HepG2 (cell line): ENCODE measurements around the gene AFF4. TPM values are rescaled to one million over a fixed set of nuclear protein-coding genes. Genes with fewer than 3 reads are reported as not detected.

Experiments used
- ARID4A ChIP-seq: sonication (generic); formaldehyde crosslinking; IDR thresholded peaks from 2 replicates; pipeline ENCODE4 v1.5.0; 2020; ENCODE audit warnings: mild to moderate bottlenecking, missing genetic modification reagents, borderline replicate concordance
- ATF1 ChIP-seq: IDR thresholded peaks from 2 replicates; pipeline ENCODE4 v1.6.1; 2016; ENCODE audit warnings: mild to moderate bottlenecking, control low read depth
- CBX5 ChIP-seq: sonication (generic); formaldehyde crosslinking; IDR thresholded peaks from 2 replicates; pipeline ENCODE4 v1.4.0; 2020; ENCODE audit warnings: missing genetic modification reagents, borderline replicate concordance
- E2F2 ChIP-seq: sonication (generic); formaldehyde crosslinking; IDR thresholded peaks from 2 replicates; pipeline ENCODE4 v1.4.0; 2020; ENCODE audit warnings: missing genetic modification reagents, borderline replicate concordance
- HNRNPK ChIP-seq: fragments of 200-400 bp; formaldehyde crosslinking; IDR thresholded peaks from 2 replicates; pipeline ENCODE4 v1.6.1; 2018; ENCODE audit warnings: low read length, low read depth, moderate library complexity, mild to moderate bottlenecking; ENCODE audit not compliant: poor library complexity, severe bottlenecking
- IRF2 ChIP-seq: IDR thresholded peaks from 2 replicates; pipeline ENCODE4 v1.6.1; 2018; ENCODE audit warnings: missing genetic modification reagents, missing compliant biosample characterization
- KAT2B ChIP-seq: fragments of 150-350 bp; IDR thresholded peaks from 2 replicates; pipeline ENCODE4 v1.6.1; 2014; ENCODE audit warnings: low read depth, low read length, borderline replicate concordance
- MAFG ChIP-seq: sonication (generic); formaldehyde crosslinking; IDR thresholded peaks from 2 replicates; pipeline ENCODE4 v1.5.1; 2020; ENCODE audit warnings: mild to moderate bottlenecking, missing genetic modification reagents
- MED1 ChIP-seq: sonication (generic); formaldehyde crosslinking; IDR thresholded peaks from 2 replicates; pipeline ENCODE4 v1.4.0; 2020; ENCODE audit warnings: missing genetic modification reagents
- MED13 ChIP-seq: sonication (generic); formaldehyde crosslinking; IDR thresholded peaks from 2 replicates; pipeline ENCODE4 v1.5.0; 2020; ENCODE audit warnings: missing genetic modification reagents
- NFKB2 ChIP-seq: sonication (generic); formaldehyde crosslinking; IDR thresholded peaks from 2 replicates; pipeline ENCODE4 v1.4.0; 2020; ENCODE audit warnings: missing genetic modification reagents, borderline replicate concordance
- NR2F2 ChIP-seq: IDR thresholded peaks from 2 replicates; pipeline ENCODE4 v1.6.1; 2012; ENCODE audit warnings: low read depth, inconsistent platforms, borderline replicate concordance
- PITX1 ChIP-seq: sonication (generic); formaldehyde crosslinking; IDR thresholded peaks from 2 replicates; pipeline ENCODE4 v1.5.1; 2020; ENCODE audit warnings: mild to moderate bottlenecking, missing genetic modification reagents
- POLR2A ChIP-seq, 2 experiments: IDR thresholded peaks; 2 replicates each; pipeline ENCODE4 v1.6.1; 2011; ENCODE audit warnings: low read depth in 2 of 2, low read length in 2 of 2, mild to moderate bottlenecking in 1 of 2, moderate library complexity in 1 of 2; ENCODE audit not compliant: insufficient read depth in 1 of 2
- THYN1 ChIP-seq: sonication (generic); formaldehyde crosslinking; IDR thresholded peaks from 2 replicates; pipeline ENCODE4 v1.8.1; 2023; ENCODE audit warnings: low read depth, mild to moderate bottlenecking, moderate library complexity, missing genetic modification reagents, borderline replicate concordance
- YEATS4 ChIP-seq: sonication (generic); formaldehyde crosslinking; IDR thresholded peaks from 2 replicates; pipeline ENCODE4 v1.4.0; 2020; ENCODE audit warnings: missing genetic modification reagents, borderline replicate concordance
- ZBTB3 ChIP-seq: sonication (generic); formaldehyde crosslinking; IDR thresholded peaks from 2 replicates; pipeline ENCODE4 v1.4.0; 2020; ENCODE audit warnings: low read depth, mild to moderate bottlenecking, moderate library complexity, missing genetic modification reagents, borderline replicate concordance
- ZKSCAN5 ChIP-seq: sonication (generic); formaldehyde crosslinking; IDR thresholded peaks from 2 replicates; pipeline ENCODE4 v1.5.1; 2020; ENCODE audit warnings: mild to moderate bottlenecking, missing genetic modification reagents
- ZNF280B ChIP-seq: sonication (generic); formaldehyde crosslinking; IDR thresholded peaks from 2 replicates; pipeline ENCODE4 v1.5.0; 2020; ENCODE audit warnings: missing genetic modification reagents, mild to moderate bottlenecking, borderline replicate concordance
- ZNF431 ChIP-seq: sonication (generic); formaldehyde crosslinking; IDR thresholded peaks from 2 replicates; pipeline ENCODE4 v1.9.0; 2022; ENCODE audit warnings: missing genetic modification reagents, low read depth, mild to moderate bottlenecking, borderline replicate concordance
- ZNF496 ChIP-seq: sonication (generic); formaldehyde crosslinking; IDR thresholded peaks from 2 replicates; pipeline ENCODE4 v1.8.1; 2023; ENCODE audit warnings: mild to moderate bottlenecking, moderate library complexity, missing genetic modification reagents; ENCODE audit not compliant: insufficient replicate concordance
- ZNF652 ChIP-seq: IDR thresholded peaks from 2 replicates; pipeline ENCODE4 v1.6.1; 2016; ENCODE audit warnings: low read depth, borderline replicate concordance
- ZNF891 ChIP-seq: sonication (generic); formaldehyde crosslinking; IDR thresholded peaks from 2 replicates; pipeline ENCODE4 v1.5.0; 2020; ENCODE audit warnings: mild to moderate bottlenecking, missing genetic modification reagents
- polyA plus RNA-seq, 8 experiments: library from polyadenylated mRNA; depleted of rRNA in 3 of 8; stranded (reverse) in 7 of 8; unstranded in 1 of 8; fragments of >200 nt; fragmentation: Illumina TruSeq in 4 of 8; extraction: Trizol in 4 of 8; gene quantifications; 2 replicates each; pipeline versions ENCODE4 v1.2.1 to v1.2.3, GENCODE V29; 2011 to 2016; ENCODE audit warnings: low read depth in 4 of 8, missing spikeins in 1 of 8, mixed read lengths in 1 of 8; ENCODE audit not compliant: insufficient read depth in 1 of 8
- total RNA-seq, 5 experiments: library from RNA; depleted of rRNA; stranded (reverse); fragments of >200 nt; fragmentation: Illumina TruSeq; extraction: Trizol; gene quantifications; 2 replicates each; pipeline ENCODE4 v1.2.3, GENCODE V29; 2016; ENCODE audit warnings: low read depth in 1 of 5

Gene AFF4
- total and polyA plus RNA-seq, 2 of the 13 experiments (the other 11 are each of a cell fraction or from before 2014, with no cell fraction given), result 22.1 to 25.5 TPM

GRCh38 chr5:132829742-132830435 is 133.5 kb downstream of the AFF4 start (continued):
- TF ChIP-seq THYN1 (CRISPR knock-in tag) (no peak), PITX1 (no peak; the same call in 1 of the 2 replicates), MAFG (CRISPR knock-in tag) (no peak), MED13 (CRISPR knock-in tag) (0 out of 2 replicates have a peak, but pooled peaks have one; percentile 35), ZNF496 (CRISPR knock-in tag) (no peak), ZNF431 (CRISPR knock-in tag) (no peak; the same call in 1 of the 2 replicates), POLR2A (IDR thresholded peaks at IDR 0.05; ENCODE audit: insufficient read depth in 1 of 2, low read depth in 2 of 2, low read length in 2 of 2) (peak in 1 of 2 experiments; percentile 47; a peak in 1 of 4 replicates), YEATS4 (CRISPR knock-in tag) (peak; percentile 72; the same call in 1 of the 2 replicates), E2F2 (CRISPR knock-in tag) (peak; percentile 48; the same call in 1 of the 2 replicates), IRF2 (CRISPR knock-in tag) (peak; percentile 21; the same call in 1 of the 2 replicates), ZNF891 (CRISPR knock-in tag) (peak; percentile 45), NR2F2 (no peak), NFKB2 (peak; percentile 31; the same call in 1 of the 2 replicates), MED1 (CRISPR knock-in tag) (peak; percentile 80), HNRNPK (no peak), ARID4A (CRISPR knock-in tag) (peak; percentile 75; the same call in 1 of the 2 replicates), ZNF280B (no peak), KAT2B (no peak), ZKSCAN5 (CRISPR knock-in tag) (0 out of 2 replicates have a peak, but pooled peaks have one; percentile 17), ZNF652 (CRISPR knock-in tag) (no peak), ZBTB3 (CRISPR knock-in tag) (no peak), CBX5 (CRISPR knock-in tag) (peak; percentile 51; the same call in 1 of the 2 replicates), ATF1 (CRISPR knock-in tag) (no peak)
